A673 (cell line): ENCODE data around the gene SERPINA5. TPM values are rescaled to one million over a fixed set of nuclear protein-coding genes. Genes with fewer than 3 reads are reported as not detected.
"Not testable (repeated sequence)": the region's sequence is repeated elsewhere in the genome, so short reads cannot be mapped to it uniquely, and the experiment has no call there.

Source experiments
- BruUV-seq: library from RNA; stranded (reverse); fragments of 400-500 nt; replicated peaks from 2 replicates; lab custom pipeline; 2021; lab: Mats Ljungman, UMichigan
- CTCF ChIA-PET: fragments of 300-600 bp; sonication (Branson Sonifier 250); formaldehyde crosslinking; loops from one replicate; lab custom pipeline; 2022; ENCODE audit warnings: antibody characterized with exemption; lab: Charles Lee
- POLR2A ChIA-PET: fragments of 300-600 bp; sonication (Branson Sonifier 250); formaldehyde crosslinking; loops from one replicate; lab custom pipeline; 2022; ENCODE audit warnings: antibody characterized with exemption; ENCODE audit not compliant: low non-redundant PET; lab: Charles Lee
- DNase-seq: peaks from one replicate; pipeline ENCODE4 v3.0.0-alpha.2; 2015; ENCODE audit warnings: low spot score
- H3K27ac ChIP-seq: fragments of 200-600 bp; sonication (generic); 2 replicates; pipeline ENCODE4 v1.5.1; 2016; ENCODE audit warnings: mixed run types, low read depth, mild to moderate bottlenecking, mixed read lengths, antibody characterized with exemption, low read length; ENCODE audit not compliant: poor library complexity, severe bottlenecking
- H3K27me3 ChIP-seq: fragments of 200-600 bp; sonication (generic); replicated peaks from 2 replicates; pipeline ENCODE4 v1.6.1; 2017; ENCODE audit warnings: mixed run types, low read depth, mild to moderate bottlenecking, mixed read lengths, antibody characterized with exemption, low read length; ENCODE audit not compliant: insufficient read depth, poor library complexity
- H3K36me3 ChIP-seq: fragments of 200-600 bp; sonication (generic); 2 replicates; pipeline ENCODE4 v1.6.1; 2016; ENCODE audit warnings: mixed run types, mild to moderate bottlenecking, mixed read lengths, antibody characterized with exemption, low read length; ENCODE audit not compliant: insufficient read depth, poor library complexity, severe bottlenecking
- H3K4me1 ChIP-seq: fragments of 200-600 bp; sonication (generic); 2 replicates; pipeline ENCODE4 v1.6.1; 2017; ENCODE audit warnings: mixed run types, mild to moderate bottlenecking, mixed read lengths, antibody characterized with exemption, low read length; ENCODE audit not compliant: insufficient read depth, poor library complexity, severe bottlenecking
- H3K4me3 ChIP-seq: fragments of 200-600 bp; sonication (generic); 2 replicates; pipeline ENCODE4 v1.5.1; 2016; ENCODE audit warnings: low read depth, mixed run types, mild to moderate bottlenecking, mixed read lengths, low read length; ENCODE audit not compliant: poor library complexity, severe bottlenecking
- H3K9me3 ChIP-seq: fragments of 200-600 bp; sonication (generic); 2 replicates; pipeline ENCODE4 v1.6.1; 2016; ENCODE audit warnings: mixed run types, low read depth, mild to moderate bottlenecking, mixed read lengths, antibody characterized with exemption, low read length; ENCODE audit not compliant: poor library complexity, severe bottlenecking
- CTCF ChIP-seq: fragments of 300-800, 200-600 bp; sonication (generic); conservative IDR thresholded peaks from 2 replicates; pipeline ENCODE4 v1.5.1; 2017; ENCODE audit warnings: low read depth, mild to moderate bottlenecking, antibody characterized with exemption, low read length, moderate library complexity, mixed read lengths
- EZH2 ChIP-seq: fragments of 200-600 bp; sonication (generic); IDR thresholded peaks from 2 replicates; pipeline ENCODE4 v1.6.1; 2017; ENCODE audit warnings: borderline replicate concordance, low read depth, mild to moderate bottlenecking, mixed read lengths, antibody characterized with exemption, low read length; ENCODE audit not compliant: poor library complexity, severe bottlenecking
- intact Hi-C: fragments of 100-400 bp; cut with micrococcal nuclease; formaldehyde crosslinking; loops from one replicate; pipeline ENCODE4 v1.10.0; 2022; ENCODE audit not compliant: unreplicated experiment
- total RNA-seq: library from RNA; stranded (reverse); gene quantifications from 2 replicates; pipeline ENCODE4 v1.2.3, GENCODE V29; 2021

The SERPINA5 gene
- total RNA-seq, 1 experiment from 2014 or later, result not detected

GRCh38 chr14:94601884-94602391 lies 20.7 kb downstream of the SERPINA5 start:
- peak; percentile 37 for DNase-seq
- no peak overlapping the region for H3K27ac ChIP-seq
- TF ChIP-seq CTCF (no peak), EZH2 (no peak)
- H3K9me3 ChIP-seq, result no peaks in the 10 kb centered on the region
- intact Hi-C loops, result no loop called here
- POLR2A ChIA-PET, result no interaction called here
- CTCF ChIA-PET, result no interaction called here
- H3K4me3 ChIP-seq, result no peak overlapping the region
- BruUV-seq, result no TSS peak
- peaks cover 26% of the 10 kb centered on the region for H3K4me1 ChIP-seq
- no peaks in the 10 kb centered on the region for H3K27me3 ChIP-seq
- no peaks in the 10 kb centered on the region for H3K36me3 ChIP-seq

- ChIA-PET POLR2A (no interaction called here), CTCF (no interaction called here)
- Histone ChIP-seq H3K4me3 (no peak overlapping the region), H3K9me3 (no peaks in the 10 kb centered on the region), H3K27me3 (no peaks in the 10 kb centered on the region), H3K27ac (no peak overlapping the region), H3K4me1 (peaks cover 26% of the 10 kb centered on the region), H3K36me3 (no peaks in the 10 kb centered on the region)
- BruUV-seq, result no TSS peak
- TF ChIP-seq EZH2 (no peak), CTCF (no peak)
- intact Hi-C loops, result no loop called here
- no peak for DNase-seq
These were observed 21.5 kb downstream of the SERPINA5 start for GRCh38 chr14:94602722-94603121.

GRCh38 chr14:94605361-94605760 lies 24.1 kb downstream of the SERPINA5 start:
- POLR2A ChIA-PET, result no interaction called here
- Histone ChIP-seq H3K27ac (no peak overlapping the region), H3K9me3 (no peaks in the 10 kb centered on the region), H3K4me1 (peaks cover 8% of the 10 kb centered on the region), H3K4me3 (no peak overlapping the region), H3K36me3 (no peaks in the 10 kb centered on the region), H3K27me3 (no peaks in the 10 kb centered on the region)
- BruUV-seq, result no TSS peak
- CTCF ChIA-PET, result no interaction called here
- no peak for TF ChIP-seq EZH2
- no peak for TF ChIP-seq CTCF
- intact Hi-C loops, result no loop called here
- no peak for DNase-seq

GRCh38 chr14:94608966-94609365 lies 27.7 kb downstream of the SERPINA5 start:
- intact Hi-C loops, H3K4me3 ChIP-seq: not testable (repeated sequence)

More at GRCh38 chr14:94608966-94609365, 27.7 kb downstream of the SERPINA5 start:
- CTCF ChIA-PET, H3K36me3 ChIP-seq, H3K9me3 ChIP-seq, BruUV-seq, DNase-seq, H3K27ac ChIP-seq, H3K4me1 ChIP-seq, H3K27me3 ChIP-seq, POLR2A ChIA-PET: not testable (repeated sequence)
